HG02571 (cell line): Measurements from ENCODE around the gene NCOA1.

Experiments
- ATAC-seq: cut with Tn5 transposase; IDR thresholded peaks from one replicate; pipeline ENCODE4 v1.9.1; 2021; ENCODE audit warnings: mild to moderate bottlenecking, moderate library complexity; ENCODE audit not compliant: unreplicated experiment

The NCOA1 gene

DNA sequence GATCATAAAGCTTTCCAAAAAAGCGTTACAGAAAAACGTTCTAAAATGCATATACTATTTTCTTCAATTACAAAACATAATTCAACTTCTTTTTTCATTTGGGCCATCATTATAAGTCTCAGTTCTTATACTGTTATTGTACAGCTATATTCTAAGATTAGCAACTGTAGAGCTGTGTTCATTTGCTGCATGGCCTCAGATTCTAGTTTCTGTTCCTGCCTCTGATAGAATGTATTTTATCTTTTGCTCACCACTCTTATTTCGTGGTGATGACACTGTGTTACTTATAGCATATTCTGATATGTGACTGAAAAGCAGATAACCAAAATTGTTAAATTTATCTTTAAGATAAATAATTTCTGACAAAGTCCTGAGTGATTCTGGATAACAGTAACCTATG is 234.9 kb downstream of the NCOA1 start:
- ATAC-seq = no peak

DNA sequence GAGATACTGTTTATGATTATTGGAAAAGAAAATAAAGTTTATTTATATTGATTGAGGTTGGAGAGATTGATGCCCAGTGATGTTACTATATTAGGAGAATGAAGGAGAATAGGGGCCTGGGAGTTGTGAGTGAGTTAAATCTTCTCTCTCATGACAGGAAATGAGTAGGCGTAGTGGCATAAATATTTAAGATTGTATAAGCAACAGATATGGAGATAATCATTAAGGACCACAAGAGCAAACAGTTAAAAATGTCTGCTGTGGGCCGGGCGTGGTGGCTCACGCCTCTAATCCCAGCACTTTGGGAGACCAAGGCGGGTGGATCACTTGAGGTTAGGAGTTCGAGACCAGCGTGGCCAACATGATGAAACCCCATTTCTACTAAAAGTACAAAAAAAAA is 239.4 kb downstream of the NCOA1 start:
- ATAC-seq = no peak

DNA sequence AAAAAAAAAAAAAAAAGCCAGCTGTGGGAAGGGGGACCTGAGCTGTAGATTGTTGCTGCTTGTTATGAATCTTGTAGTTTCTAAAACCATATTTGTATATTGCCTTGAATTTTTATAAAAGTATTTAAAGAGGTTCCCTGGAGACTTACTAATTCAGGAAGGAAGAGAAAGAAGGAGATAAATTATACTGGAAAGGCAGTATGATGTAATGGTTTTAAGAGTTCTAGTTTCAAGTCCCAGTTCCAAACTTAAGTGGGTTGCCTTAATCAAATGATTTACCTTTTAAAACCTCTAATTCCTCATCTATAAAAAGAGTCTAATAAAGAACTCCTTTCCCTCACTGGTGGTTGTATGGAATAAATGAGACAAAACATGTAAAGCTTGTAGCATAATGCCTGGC is 240.0 kb downstream of the NCOA1 start:
- no peak for ATAC-seq

DNA sequence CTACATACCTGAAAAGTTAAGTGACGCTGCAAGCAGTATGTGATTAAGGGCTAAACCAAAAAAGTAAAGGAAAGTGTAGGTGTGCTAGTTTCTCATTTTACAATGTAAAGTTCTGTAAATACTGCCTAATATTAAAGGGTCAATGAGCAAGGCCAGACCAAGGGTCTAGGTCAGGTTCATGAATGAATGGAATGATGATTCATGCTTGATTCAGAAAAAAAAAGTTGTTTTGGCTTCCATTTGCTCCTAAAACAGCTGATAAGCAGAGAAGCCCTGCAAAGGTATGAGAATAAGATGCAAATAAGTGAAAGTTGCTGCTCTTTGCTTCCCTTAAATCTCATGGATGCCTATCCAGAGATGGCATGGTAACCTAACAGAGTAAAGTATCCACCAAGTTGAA is 240.9 kb downstream of the NCOA1 start:
- no peak for ATAC-seq

DNA sequence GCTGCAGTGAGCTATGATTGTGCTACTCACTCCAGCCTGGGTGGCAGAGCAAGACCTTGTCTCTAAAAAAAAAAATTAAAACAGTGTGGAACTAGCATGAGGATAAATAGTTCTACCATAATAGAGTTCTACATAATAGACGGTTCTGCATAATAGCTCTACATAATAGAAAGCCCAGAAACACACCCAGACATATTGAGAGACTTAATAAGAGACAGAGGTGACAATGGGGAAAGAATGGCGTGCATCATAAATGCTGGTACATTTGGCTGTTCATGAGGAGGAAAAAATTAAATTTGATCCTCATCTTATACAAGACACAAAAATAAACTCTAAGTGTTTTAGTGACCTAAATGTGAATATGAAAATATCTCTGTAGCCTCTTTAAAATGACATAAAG is 243.7 kb downstream of the NCOA1 start:
- no peak for ATAC-seq

DNA sequence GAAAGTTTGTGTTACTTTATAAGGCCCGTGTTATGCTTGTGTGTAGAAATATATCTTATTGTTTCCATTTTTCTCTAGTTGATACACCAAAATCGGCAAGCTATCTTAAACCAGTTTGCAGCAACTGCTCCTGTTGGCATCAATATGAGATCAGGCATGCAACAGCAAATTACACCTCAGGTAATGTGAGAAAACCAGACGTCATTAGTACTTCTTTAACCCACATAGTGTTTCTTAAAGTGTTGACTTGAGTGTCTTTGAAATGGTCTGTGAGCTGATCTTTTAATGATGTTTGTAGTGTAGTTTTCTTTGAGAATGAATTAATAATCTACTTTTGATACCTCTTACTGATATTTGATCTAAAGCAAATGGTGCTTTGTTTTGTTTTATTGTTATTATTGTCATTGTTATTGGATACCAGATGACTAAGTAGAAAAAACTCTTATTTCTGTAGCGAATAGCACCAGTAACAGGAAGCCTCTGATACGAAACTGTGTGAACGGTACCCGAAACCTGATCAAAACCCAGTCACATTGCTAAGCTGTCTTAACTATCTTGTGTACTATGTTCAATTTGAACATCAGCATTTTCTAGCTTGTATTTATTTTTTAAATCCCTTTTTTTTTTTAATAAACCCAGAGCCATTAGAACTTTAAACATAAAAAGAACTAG is 248.4 kb downstream of the NCOA1 start:
- no peak for ATAC-seq

DNA sequence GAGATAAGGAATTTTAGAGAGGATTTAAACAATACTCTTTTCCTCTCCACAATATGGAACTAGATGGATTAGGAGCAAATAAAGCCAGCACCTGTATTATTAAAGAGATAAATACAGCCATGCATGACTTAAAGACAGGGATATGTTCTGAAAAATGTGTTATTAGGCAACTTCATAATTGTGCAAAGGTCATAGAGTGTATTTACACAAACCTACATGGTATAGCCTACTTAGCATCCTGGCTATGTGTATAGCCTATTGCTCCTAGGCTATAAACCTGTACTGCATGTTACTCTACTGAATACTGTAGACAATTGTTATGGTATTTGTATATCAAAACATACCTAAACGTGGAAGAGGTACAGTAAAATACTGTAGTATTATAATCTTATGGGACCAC is 249.1 kb downstream of the NCOA1 start:
- no peak for ATAC-seq

DNA sequence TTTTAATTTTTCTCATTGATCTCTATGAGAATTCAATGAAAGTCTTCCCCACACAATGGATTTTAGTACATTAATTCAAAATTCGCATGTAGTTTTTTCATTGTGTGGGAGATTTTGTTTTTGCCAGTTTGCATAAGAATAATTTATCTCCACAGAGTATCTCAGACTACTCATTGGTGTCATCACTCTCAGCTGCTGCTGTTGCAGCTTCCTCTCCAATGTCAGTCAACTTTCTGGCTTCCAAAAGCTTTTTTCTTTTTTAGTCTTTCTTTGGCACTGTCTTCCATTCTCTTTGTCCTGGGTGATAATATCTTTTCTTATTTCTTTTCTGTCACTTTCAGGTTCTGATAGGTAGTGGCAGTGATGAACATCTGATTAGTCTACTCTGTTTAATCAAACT is 251.7 kb downstream of the NCOA1 start:
- no peak for ATAC-seq

DNA sequence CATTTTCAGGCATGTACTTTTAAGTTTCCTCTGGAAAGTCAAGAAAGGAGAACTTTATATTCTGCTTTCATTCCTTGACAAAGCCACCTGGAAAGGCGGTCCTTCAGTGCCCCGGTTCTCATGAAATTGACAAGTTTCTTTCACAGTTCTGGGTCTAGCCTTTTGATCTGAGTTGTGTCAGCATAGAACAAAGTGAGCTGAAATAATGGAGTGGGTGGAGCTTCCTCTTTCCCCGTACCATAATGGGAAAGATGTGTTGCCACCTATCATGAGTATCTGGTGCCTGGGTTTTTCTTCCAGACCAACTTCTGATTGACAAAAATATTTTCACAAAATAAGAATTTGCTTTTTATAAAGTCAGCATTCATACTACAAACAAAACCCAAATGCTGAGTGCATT is 252.9 kb downstream of the NCOA1 start:
- no peak for ATAC-seq

DNA sequence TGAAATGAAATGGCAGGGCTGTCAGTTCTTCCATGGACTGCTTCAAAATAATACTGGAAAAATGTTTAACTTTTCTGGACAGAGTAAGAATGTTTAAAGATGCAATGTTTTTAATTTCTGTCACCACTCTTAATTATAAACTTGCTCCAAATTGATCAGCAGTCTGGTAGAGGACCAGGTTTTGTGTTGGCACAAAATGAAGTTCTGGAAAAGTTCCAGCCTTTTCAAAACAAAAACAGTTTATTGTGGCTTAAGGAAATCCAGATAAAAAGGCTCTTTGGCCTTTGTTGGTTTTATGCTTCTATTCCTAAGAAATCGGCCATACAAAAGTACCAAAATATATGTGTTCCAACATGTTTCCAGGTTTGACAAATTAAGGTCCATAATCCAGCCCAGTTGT is 253.3 kb downstream of the NCOA1 start:
- ATAC-seq = no peak

DNA sequence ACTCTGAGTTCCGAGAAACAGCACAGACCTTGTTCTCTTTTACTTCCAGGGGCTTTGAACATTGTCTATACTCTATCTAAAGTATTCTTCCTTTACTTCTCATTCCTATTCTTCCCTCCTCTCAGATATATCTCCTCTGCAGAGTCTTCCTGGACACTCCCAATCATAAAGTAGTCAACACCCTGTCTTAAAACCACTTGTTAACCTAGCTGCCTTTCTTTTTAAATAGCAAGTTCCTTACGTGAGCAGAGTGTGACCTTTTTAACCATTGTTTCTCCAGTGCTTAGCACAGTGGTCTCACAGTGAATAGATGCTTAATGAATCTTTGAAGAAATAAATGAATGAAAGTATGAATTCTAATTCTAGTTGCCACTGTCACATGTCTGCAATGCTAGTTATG is 254.8 kb downstream of the NCOA1 start:
- no peak for ATAC-seq

DNA sequence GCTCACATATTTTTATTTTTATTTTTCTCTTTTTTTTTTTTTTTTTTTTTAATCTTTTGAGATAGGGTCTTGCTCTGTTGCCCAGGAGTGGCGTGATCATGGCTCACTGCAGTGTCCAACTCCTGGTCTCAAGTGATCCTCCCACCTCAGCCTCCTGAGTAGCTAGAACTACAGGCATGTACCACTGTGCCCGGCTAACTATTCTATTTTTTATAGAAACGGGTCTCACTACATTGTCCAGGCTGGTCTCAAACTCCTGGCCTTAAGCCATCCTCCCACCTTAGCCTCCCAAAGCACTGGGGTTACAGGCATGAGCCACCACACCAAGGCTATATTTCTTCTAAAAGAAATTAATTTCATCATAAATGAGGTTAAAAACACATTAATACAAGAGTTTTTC is 256.2 kb downstream of the NCOA1 start:
- ATAC-seq = no peak

DNA sequence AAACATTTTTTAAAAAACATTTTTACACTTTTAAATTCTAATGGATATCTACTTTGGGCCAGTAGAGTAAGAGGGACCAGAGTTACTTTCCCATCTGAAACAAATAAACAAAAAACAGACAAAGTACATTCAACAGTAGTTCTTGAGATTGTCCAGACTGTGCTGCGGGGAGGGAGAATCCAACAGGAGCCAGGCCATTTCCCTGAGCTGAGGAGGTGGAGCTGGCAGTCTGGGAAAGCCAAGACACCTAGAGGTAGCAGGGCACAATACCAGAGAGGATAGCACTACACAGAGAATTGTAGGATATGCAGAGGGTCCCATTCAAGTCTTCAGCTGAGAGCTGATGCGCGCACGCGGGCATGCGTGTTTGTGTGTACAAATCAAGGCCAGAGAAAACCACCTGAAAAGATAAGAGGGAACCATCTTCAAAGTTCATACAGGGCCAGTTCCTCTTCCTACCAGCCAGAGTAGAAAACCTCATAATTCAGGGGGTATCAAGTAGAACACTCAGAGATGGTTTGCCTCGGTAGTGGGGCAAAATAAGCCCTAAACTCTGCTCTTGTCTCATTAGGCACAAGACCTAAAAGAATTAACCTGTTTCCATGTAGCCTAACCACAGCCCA is 258.1 kb downstream of the NCOA1 start:
- ATAC-seq = no peak

DNA sequence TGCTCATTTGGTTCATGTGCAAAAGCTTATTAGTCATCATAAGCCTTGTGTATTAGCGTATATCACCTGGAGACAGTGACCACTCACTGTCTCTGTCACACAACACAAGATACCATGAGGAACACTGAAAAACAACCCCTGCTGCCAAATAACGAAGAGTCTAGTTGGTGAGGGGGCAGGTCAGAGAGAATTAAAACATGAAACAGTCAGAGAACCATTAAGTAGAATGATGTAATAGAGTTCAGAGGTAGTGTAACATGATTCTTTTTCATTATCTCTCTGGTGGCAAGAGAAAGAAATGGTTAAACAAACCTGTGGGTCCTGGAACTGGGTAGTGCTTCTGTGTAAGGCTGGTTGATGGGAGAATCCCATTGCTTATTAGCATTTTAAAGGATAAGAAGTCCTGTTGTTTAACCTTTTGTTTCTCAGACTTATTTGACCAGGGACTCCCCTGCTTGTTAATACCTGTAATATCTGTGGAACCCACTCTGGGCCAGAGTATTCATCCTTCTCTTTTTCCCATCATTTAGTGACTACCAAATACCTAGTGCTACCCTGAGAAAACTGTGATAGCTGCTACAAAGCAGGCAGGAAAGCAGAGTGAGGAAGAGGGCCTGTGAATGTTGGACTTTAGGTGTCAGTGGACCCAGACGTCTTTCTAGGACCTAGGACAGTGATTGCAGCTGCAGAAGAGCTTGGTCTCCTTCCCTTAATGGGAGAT is 264.1 kb downstream of the NCOA1 start:
- ATAC-seq = no peak

DNA sequence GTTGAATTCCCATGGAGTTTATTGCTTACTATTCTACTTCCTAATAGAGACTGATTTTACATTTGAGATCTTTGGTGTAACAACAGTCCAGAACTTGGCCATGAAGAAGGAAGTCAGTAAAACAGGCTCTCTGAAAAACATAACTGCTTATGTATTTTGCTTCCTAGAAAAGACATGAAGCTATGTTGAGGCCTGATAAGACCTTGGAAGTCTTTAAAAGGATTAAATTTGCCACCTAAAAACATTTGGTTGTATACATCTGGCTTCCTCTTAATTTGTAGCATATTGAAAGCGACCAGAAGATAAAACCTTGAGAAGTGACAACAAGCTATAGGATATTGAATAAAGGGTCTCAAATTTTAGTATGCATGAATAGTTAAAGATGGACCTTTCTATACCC is 265.7 kb downstream of the NCOA1 start:
- no peak for ATAC-seq

DNA sequence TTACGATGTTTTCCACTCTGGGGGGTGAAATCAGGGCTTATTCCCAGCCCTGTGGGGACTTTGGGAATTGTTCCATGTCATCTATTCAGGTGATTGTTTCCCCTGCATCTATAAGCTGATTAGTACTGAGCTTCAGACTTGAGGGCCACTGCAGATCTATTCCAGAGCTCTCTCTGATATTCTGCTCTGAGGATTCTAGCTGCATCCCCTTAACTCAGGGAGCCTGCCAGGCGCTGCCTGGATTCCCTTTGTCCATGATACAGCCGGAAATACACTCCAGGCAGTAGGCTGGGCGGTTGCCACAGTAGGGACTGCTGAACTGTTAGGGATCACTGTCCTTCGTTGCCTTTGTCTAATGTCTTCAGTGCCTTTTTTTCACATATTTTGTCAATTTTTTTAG is 270.8 kb downstream of the NCOA1 start:
- no peak for ATAC-seq

DNA sequence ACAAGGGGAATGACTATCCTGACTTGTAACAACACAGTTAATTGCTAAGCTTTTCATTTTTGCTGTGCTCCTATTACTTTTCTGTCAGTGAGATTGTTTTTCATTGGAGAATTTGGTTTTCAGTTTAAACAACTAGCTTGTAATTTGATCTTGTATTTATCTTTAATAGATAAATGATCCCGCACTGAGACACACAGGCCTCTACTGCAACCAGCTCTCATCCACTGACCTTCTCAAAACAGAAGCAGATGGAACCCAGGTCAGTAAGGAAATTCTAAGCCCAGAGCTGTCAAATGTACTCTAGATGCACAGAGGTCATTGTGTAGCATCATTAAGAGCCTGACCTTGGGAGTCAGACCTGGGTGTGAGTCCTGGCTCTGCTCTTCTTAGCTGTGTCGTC is 271.5 kb downstream of the NCOA1 start:
- no peak for ATAC-seq

DNA sequence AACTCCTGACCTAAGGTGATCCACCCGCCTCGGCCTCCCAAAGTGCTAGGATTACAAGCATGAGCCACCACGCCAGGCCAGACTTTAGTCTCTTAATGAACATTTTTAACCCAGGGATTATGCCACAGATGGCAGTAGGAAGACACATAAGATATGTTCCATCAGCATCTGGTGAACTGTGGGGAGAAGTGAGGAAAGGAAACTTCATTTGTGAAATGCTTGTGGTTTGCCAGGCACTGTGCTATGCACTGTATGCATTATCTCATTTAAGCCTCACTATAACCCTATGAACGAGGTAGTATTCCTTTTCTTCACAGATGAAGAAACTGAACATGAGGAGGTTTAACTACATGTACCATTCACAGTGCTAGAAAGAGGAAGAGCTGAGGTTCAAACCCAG is 272.8 kb downstream of the NCOA1 start:
- no peak for ATAC-seq

DNA sequence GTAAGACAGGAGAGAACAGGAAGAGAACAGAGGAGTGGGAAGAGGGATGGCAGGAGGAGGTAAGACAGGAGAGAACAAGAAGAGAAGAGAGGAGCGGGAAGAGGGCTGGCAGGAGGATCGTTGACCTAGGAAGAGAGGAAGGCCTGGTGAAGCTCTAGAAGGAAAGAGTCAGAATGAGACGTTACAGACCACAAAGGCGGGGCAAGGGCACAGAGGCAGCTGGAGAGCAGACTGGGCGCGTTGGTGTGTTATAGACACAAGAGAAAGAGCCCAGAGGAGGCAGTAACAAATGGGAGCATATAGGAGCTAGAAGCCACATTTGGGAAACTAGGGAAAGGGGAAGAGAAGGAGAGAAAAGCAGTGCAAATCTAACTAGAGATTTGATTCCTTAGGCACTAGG is 275.6 kb downstream of the NCOA1 start:
- no peak for ATAC-seq

DNA sequence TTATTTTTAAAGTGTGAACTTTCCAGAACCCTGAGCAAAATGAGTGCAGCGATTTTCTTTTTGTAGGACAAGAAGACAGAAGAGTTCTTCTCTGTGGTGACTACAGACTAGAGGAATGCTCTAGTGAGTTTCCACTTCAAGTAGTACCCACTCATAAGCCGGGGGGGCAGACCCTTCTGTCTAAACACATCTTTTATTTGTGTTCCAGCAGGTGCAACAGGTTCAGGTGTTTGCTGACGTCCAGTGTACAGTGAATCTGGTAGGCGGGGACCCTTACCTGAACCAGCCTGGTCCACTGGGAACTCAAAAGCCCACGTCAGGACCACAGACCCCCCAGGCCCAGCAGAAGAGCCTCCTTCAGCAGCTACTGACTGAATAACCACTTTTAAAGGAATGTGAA is 277.0 kb downstream of the NCOA1 start:
- ATAC-seq = no peak

DNA sequence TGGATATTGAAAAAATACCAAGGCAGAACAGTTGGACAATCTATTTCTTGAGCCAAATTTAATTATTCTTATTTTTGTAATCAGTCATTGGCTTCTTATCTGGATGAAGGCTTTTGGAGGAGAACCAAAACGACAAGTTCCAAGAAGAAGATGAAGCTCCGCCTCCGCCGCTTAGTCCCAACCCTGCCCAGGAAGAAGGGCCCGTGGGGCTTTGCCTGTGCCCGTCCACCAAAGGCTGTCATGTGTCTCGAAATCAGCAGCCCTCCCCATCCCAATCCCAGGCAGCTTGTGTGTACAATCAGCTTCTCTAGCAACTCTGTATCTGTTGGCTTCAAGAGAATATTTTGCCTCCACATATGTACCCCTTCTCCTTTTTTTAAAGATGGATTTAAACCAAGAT is 277.5 kb downstream of the NCOA1 start:
- ATAC-seq = no peak

DNA sequence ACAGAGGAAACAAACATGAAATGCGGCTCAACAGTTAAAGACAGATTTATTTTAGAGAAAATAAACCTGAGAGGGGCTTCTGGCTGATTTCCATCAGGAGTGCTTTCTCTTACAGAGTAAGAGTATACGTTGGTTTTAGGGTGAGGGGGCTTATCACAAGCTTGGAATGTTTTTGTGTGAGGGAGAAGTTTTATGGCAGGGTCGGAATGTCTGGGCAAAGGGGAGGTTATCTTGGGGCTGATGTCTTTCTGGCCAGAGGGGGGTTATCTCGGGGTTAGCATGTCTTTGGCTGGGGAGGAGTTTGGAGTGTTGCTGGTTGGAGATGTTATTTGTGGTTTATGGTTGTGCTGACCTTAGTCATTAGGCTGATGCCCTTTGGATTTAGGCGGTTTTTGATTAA is 280.0 kb downstream of the NCOA1 start:
- no peak for ATAC-seq
